Measurements from ENCODE around the gene FAM3A.

DNA sequence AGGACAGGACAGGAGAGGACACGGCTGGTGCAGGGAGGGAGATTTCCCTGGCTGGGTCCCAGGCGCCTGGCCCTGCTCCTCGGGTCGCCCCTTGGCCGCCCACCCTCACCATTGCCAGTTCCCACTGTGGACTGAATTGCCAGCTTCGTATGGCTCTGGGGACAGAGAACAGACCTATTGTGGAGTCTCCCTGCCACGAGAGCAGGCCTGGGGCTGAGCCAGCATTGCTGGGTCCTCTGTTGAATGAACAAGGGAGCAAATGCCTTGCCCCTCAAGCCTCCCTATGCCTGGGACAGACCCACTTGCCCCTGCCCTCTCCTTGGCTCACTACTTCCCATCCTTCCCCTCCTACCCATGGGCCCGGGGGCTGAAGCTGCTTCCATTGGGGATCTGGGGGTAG is 53.6 kb downstream of the FAM3A start:
- TF ChIP-seq EZH2phosphoT487 (IDR thresholded peaks at IDR 0.05; ENCODE audit: borderline replicate concordance) (no peak), EZH2 (IDR thresholded peaks at IDR 0.05) (no peak), CTCF (IDR thresholded peaks at IDR 0.05 in 2 of 3, conservative IDR thresholded peaks at IDR 0.05 in 1 of 3; ENCODE audit: borderline replicate concordance in 1 of 3, insufficient read depth in 1 of 3, low read depth in 2 of 3, low read length in 2 of 3) (no peak), POLR2A (IDR thresholded peaks at IDR 0.05; ENCODE audit: borderline replicate concordance, extremely low read depth, insufficient read depth, insufficient read length) (no peak), JUND (IDR thresholded peaks at IDR 0.05) (no peak), RAD21 (IDR thresholded peaks at IDR 0.05; ENCODE audit: low read depth) (no peak), CBX3 (IDR thresholded peaks at IDR 0.05; ENCODE audit: low read depth) (no peak), ZBTB33 (IDR thresholded peaks at IDR 0.05; ENCODE audit: extremely low read depth, insufficient replicate concordance, low read length) (no peak), ZNF274 (IDR thresholded peaks at IDR 0.05; ENCODE audit: low read depth, low read length) (no peak), SRF (IDR thresholded peaks at IDR 0.05; ENCODE audit: low read depth) (no peak), CEBPB (IDR thresholded peaks at IDR 0.05; ENCODE audit: low read depth) (no peak)
- TF ChIP-seq, protein P1, sequence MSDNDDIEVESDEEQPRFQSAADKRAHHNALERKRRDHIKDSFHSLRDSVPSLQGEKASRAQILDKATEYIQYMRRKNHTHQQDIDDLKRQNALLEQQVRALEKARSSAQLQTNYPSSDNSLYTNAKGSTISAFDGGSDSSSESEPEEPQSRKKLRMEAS (IDR thresholded peaks at IDR 0.05): no peak
- TF ChIP-seq, protein P2, sequence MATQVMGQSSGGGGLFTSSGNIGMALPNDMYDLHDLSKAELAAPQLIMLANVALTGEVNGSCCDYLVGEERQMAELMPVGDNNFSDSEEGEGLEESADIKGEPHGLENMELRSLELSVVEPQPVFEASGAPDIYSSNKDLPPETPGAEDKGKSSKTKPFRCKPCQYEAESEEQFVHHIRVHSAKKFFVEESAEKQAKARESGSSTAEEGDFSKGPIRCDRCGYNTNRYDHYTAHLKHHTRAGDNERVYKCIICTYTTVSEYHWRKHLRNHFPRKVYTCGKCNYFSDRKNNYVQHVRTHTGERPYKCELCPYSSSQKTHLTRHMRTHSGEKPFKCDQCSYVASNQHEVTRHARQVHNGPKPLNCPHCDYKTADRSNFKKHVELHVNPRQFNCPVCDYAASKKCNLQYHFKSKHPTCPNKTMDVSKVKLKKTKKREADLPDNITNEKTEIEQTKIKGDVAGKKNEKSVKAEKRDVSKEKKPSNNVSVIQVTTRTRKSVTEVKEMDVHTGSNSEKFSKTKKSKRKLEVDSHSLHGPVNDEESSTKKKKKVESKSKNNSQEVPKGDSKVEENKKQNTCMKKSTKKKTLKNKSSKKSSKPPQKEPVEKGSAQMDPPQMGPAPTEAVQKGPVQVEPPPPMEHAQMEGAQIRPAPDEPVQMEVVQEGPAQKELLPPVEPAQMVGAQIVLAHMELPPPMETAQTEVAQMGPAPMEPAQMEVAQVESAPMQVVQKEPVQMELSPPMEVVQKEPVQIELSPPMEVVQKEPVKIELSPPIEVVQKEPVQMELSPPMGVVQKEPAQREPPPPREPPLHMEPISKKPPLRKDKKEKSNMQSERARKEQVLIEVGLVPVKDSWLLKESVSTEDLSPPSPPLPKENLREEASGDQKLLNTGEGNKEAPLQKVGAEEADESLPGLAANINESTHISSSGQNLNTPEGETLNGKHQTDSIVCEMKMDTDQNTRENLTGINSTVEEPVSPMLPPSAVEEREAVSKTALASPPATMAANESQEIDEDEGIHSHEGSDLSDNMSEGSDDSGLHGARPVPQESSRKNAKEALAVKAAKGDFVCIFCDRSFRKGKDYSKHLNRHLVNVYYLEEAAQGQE (IDR thresholded peaks at IDR 0.05; ENCODE audit: low read depth): no peak
